HG02840 (cell line): ENCODE data around the gene GRM3.
"Not testable (repeated sequence)": the region's sequence is repeated elsewhere in the genome, so short reads cannot be mapped to it uniquely, and the experiment has no call there.

Experiments used
- ATAC-seq: cut with Tn5 transposase; IDR thresholded peaks from one replicate; pipeline ENCODE4 v1.9.1; 2021; ENCODE audit warnings: mild to moderate bottlenecking, moderate library complexity, moderate number of reproducible peaks; ENCODE audit not compliant: unreplicated experiment, low FRiP score

GRM3 gene

DNA sequence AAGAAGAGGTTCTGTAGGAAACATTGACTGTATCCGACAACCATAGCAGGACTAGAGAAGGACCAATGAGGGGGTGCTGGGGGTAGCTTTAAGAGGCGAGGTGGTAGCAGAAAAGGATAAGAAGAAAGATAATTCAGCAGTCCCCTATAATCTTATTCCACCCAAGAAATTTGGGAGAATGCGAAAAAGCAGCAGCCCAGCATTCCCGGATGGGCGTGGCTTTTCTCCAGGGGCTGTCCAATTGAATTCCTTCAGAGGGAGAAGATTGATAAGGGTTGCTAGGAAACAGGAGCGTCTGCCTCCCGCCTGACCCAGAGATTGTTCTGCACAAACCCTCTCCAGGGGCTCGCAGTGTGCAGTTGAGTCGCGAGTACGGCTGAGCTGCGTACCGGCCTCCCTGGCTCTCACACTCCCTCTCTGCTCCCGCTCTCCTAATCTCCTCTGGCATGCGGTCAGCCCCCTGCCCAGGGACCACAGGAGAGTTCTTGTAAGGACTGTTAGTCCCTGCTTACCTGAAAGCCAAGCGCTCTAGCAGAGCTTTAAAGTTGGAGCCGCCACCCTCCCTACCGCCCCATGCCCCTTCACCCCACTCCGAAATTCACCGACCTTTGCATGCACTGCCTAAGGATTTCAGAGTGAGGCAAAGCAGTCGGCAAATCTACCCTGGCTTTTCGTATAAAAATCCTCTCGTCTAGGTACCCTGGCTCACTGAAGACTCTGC lies at the start of gene GRM3:
Gene GRM3, plus strand, starts transcription at position 349 of the 721 bp plus-strand sequence. CDS start 121,237 bp downstream, outside the sequence.
- no peak for ATAC-seq

DNA sequence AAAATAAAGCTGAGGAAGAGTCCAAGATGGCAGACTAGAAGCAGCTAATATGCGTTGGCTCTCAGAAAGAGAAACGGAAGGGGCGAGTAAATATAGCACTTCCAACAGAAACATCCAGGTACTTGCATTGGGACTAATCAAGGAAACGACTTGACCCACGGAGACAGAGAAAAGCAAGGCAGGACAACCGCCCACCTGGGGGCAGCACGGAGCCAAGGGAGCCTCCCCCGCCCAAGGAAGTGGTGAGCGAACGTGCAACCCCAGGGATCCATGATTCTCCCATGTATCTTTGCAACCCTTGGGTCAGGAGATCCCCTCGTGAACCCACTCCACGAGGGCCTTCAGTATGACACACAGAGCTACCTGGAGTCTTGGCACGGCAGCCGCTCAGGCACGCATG lies 45.4 kb upstream of the GRM3 start:
- no peak for ATAC-seq

DNA sequence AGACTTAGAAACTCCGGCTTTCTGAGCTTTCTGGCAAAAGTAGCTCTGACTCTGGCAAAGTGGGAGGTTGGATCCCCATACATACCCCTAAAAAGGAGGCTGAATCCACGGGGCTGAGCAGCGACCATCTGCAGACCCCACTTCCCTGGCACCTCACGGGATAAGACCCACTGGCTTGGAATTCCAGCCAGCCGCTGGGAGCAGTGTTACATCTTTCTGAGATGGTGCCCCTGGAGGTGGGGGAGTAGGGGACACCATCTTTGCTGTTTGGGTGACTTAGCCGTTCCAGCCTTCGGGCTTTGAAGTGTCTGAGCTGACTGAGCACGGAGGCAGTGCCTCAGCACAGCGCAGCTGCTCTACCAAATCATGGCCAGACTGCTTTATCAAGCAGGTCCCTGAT lies 45.0 kb upstream of the GRM3 start:
- no peak for ATAC-seq

DNA sequence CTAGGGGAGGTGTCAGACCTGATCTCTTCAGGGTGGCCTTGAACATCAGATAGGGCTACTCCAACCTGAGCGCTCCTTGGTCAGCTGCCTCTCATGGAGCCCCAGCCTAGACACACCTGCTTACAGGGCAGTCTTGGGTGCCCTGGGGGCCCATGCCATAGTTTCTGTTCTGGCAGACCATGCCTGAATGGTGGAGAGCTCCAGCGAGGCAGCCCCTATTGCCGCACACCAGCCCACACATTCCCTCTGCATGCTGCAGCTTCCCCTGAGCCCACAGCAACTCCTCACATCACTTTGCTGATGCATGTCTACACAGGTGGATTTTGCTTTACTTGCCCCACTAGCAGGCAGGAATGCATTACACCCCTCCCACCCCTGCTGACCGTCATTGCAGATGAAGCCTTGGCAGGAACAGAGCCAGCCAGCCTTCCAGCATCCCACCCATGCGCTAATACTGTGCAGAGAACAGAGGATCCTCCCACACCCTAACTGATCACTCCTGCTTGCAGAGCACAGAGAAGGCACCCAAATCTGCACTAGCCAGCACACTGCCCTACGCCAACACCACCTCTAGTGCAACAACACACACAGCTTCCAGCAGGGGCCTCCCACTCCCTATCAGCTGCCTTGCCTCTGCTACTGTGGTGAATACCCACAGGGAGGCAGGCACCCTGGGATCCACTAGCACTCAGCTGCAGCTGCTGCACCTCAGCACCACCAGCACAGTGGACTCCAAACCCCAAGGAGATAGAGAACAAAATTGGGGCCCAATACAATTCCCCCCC lies 43.0 kb upstream of the GRM3 start:
- ATAC-seq: no peak

DNA sequence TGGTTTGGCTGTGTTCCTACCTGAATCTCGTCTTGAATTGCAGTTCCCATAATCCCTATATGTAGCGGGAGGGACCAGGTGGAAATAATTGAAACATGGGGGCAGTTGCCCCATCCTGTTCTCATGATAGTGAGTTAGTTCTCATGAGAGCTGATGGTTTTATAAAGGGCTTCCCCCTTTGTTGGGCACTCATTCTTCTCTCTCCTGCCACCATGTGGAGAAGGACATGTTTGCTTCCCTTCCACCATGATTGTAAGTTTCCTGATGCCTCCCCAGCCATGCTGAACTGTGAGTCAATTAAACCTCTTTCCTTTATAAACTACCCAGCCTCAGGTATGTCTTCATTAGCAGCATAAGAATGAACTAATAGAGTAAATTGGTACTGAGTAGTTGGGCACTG lies 28.0 kb upstream of the GRM3 start:
- not testable (repeated sequence) for ATAC-seq

DNA sequence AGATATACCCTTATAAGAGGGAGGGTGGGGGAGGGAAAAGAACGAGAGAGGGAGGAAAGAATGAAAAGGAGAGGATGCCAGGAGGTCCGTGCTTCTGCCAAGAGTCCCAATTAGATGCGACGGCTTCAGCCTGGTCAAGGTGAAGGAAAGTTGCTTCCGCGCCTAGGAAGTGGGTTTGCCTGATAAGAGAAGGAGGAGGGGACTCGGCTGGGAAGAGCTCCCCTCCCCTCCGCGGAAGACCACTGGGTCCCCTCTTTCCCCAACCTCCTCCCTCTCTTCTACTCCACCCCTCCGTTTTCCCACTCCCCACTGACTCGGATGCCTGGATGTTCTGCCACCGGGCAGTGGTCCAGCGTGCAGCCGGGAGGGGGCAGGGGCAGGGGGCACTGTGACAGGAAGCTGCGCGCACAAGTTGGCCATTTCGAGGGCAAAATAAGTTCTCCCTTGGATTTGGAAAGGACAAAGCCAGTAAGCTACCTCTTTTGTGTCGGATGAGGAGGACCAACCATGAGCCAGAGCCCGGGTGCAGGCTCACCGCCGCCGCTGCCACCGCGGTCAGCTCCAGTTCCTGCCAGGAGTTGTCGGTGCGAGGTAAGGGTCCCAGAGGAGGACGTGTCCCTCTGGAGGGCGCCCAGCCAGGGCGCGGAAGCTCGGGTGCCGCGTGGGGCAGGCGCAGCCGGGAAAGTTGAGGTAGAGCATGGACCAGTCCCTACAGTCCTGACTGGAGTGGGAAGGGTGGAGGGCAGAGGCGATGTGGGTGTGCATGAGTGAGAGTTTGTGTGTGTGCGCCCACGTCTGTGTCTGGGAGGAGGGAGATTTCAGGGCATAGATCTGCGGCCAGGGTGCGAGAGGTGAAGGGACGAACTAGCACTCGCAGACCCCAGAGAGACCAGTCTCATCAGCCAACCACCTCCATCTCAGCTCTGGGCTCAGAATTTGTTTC lies 844 bp downstream of the GRM3 start:
- ATAC-seq: no peak

DNA sequence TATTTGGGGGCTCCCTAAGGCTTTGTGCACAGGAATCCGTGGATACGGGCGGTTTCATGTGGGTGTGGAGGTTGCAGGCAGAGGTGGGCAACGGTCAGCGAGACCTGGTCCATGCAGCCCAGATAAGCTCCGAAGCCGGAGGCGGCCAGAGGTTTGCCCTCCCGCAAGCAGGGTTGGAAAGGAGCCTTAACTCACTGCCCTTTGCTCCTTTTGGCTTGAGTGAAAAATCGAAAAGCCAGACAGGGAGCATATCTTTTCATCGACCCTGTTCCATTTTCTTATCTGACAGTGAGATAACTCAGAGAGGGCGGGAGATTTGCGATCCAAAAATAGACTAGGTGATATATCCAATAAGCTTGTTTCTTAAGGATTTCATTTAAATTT lies 1.5 kb downstream of the GRM3 start:
- ATAC-seq: no peak

DNA sequence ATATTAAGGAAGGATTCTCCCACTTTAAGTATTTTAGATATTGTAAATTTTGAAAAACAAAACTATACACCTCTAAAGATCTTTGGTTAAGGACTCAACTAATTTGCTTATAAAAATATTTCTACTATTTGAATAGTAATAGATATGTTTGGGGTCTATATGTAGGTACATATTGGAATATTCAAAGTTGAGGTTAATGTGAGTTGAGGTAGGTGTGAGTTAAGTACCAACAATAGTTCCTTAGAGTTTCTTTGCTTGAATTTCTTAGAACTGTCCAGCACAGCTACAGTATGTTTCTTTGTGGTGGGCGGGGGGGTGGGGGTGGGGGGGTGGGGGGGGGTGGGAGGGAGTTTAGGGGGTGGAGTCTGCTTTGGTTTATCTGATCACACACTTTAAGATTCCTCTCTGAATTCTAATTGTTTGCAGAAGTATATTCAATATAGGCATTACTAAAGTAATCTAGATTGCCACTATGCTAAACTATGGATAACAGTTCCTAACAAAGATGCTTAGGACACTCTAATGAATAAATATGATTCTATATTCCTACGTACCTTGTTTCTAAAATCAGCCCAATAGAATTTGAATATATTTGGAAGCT lies 2.1 kb downstream of the GRM3 start:
- ATAC-seq: no peak

DNA sequence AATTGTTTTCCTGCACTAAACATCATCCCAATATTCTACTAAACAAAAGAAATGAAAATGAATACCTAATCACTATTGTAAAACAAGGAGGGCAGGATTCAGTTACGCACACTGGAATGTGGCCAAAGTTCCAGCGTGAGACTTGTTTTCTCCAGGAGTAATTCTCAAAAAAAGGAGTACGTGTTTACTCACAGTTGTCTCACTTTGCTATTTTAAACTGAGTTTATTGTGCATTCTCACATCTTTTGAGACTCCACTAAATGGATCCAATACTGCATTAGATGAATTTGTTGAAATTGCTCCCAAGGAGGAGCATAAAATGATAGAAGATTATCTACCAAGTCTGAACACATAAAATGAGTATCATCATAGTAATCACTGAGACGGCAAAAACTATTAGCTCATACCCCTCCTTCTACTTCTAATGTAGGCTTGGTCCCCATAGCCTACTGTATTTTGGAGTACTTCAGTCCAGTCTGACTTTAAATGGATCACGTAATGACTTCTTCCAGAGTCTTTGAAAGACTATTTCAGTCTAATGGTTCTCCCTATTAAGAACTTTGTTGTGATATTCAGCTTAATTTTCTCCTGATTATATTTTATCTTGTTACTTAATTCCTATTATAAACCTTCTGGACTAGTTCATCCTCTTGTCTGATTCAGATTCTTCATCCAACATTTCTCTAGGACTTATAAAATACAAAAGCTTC lies 3.8 kb downstream of the GRM3 start:
- no peak for ATAC-seq

DNA sequence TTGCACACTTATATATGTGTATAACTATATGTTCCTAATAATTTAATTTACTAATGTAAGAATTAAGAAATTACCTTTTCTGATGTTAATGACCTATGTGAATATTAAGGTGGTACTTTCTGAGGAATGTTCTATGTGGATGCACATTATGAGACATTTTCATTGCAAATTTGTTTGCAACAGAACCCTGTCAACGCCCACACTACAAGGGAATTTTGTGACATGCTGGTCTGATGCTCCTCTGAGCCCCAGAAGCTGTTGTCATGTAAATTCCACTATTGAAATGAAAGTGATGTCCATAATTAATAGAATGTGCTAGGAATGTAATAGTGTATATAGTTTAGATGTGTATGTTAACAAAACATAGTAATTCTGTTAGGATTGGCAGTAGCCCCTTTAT lies 4.5 kb downstream of the GRM3 start:
- no peak for ATAC-seq

DNA sequence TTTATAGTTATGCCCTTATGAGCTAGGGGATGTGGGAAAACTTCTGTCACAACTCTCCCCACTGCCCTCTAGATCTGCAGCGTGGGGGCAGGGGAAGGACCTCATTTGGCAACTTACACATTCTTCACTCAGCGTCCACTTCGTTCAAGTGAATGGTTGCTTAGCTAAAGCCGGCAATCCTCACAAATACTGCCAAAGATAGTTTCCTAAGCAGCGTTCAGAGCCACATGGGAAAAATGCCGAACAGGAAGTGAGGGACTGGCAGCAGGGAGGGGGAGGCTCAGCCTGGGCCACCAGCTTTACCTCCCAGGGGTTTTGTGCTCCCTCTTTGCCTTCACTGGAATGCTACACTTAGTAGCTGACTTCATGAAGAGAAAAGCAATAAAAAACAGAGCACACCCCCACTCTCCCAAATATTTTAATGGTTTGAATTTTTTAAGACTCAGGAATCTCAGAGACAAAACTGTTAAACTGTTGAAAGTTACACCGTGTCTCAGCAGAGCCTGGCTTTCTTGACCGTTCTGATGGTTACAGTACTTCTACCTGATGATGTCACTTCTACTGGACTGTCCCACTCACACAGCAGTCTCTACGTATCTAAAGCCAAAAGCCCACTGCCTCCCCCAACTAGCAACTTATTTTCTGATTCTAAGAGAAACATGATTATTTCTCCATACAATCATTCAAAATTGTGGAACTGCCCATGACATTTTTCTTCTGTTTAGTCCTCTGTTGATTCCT lies 10.4 kb downstream of the GRM3 start:
- no peak for ATAC-seq

DNA sequence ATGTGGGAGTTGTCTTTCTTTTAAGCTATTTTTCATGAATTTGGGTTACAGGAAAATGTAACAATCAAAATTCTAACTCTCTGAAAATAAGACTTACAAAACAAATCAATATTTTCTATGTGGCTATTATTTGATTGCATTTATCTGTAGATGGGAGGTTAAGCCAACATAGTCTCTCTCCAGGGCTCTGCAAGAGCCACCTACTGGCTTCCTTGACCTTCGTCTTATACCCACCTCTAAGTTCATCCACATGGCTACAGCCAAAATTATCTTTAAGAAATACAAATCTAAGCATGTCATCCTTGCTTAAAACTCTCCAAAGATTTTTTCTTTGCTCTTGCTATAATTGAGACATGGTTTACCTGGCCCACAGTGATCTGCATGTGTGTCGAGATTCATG lies 14.2 kb downstream of the GRM3 start:
- no peak for ATAC-seq

DNA sequence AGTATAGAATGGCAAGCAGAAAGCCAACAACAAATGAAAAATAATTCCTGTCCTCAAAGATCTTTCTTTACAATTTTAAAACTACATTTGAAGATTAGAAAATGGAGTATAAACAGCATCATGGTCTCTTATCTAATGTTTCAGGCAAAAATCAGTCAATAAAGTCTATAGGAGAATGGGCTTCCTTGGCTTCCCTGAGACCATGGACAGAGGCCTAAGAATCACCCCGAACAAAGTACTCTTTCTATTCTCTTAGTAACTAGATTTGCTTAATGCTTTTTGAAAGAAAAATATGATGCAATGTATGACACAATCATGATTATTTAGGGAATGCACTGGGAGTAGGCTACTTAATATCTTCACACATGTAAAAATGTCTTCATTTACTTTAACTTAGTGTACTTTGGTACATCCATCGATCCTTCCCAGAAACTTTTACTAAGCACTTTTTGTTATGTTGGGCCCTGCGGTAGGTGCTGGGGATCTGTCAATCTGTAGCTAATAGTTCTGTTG lies 17.3 kb downstream of the GRM3 start:
- no peak for ATAC-seq

DNA sequence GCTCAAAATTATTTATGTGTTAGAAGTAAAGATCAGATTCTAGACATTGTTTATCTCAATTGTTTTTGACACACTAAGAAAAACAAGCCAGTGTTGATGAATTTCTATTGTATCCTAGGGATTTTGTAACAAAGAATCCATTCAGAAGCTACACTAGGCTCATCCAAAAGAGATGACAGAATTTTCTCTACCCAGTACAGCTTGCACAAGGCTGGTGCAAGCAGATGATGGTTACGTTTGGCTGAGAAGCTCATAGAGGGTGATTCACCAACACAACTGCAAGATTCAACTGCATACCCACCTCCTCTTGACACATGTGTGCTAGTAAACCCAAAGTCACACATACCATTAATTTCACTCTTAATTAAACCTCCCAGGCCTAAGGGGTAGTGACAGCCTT lies 20.8 kb downstream of the GRM3 start:
- no peak for ATAC-seq

DNA sequence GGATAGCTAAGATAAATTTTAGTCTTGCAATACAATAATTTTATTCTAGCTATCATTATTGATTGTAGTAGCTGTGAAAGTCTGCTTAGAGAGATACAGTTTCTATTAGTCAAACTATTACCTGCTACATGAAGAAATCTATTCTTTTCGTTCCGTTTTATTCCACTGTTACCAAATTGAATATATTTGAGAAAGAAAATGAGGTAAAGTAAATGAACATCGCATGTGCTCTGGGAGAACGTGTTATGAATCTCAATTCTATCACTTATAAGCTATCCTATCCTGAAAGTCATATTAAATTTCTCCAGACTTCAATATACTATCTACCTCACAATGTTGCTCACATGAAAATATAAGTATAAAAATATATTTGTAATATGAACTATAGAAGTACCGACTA lies 21.3 kb downstream of the GRM3 start:
- no peak for ATAC-seq

DNA sequence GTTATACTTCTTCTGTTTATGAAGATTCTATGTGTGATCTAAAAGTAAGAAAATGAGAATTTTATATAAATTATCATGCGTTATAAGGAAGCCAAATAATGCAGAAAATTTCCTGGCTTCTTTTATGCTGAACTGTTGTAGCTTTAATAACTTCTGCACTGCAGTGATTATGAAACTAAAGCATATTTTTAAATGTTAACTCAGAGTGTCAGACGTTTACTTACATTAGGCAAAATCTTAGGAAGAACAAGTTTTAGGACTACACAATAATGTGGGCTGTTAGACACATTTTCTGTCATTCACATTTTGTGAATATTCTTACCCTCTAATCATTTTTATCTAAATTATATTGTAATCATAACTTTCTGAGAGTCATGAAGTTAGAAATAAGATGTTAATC lies 22.0 kb downstream of the GRM3 start:
- no peak for ATAC-seq

DNA sequence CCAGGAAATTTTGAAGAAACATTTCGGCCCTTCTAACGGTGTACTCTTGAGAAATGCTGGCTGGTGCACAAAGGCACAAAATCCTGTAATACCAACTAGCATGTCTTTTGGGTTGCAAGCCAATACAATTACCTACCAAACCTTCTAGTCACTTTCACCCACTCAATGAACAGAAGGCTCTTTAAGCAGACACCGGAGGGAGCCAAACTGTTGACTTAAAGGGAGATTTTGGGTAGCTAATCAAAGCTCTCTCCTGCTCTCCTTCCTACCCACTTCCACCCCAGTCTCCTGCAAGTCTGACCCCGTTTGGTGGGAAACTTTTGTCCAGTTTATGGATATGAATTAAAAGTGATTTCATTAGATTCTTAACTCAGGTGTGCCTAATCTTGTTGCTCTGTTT lies 24.0 kb downstream of the GRM3 start:
- no peak for ATAC-seq

DNA sequence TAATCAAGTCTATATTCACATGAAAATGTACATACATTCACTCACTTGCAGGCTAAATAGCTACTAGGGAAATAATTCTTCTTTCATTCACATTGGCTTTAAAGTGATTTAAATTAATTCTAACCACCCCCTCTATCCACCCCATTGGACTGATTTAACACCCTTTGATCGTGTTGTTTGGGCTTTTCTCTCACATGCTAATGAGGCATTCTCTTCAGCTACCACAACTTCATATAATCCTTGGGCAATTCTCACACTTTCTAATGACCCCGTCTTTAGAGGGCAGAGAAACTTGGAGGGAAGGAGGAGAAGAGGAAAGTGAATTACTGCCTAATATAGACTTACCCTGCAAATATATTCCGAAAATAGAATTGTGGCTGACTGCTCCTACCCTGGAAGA lies 24.6 kb downstream of the GRM3 start:
- no peak for ATAC-seq

DNA sequence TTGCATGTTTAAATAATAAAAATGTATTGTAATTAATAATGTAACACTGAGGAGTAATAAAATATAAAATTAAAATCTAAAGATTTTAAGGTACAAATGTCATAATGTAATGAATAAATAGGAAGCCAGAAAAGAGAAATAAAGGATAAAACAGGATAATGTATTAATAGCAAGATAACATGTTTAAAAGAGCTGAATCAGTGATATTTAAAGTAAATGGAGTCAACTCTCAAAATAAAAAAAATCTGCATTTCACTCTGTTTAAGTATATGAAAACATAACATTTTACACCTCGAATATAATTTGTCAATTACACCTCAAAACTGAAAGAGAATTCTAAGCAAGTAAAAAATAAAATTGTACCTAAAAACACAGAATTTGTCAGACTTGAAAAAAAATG lies 44.1 kb downstream of the GRM3 start:
- ATAC-seq: no peak
